GM18858 (cell line): ENCODE data around the gene LIPI.
"Not testable (repeated sequence)": the region's sequence is repeated elsewhere in the genome, so short reads cannot be mapped to it uniquely, and the experiment has no call there.

ENCODE experiments used
- ATAC-seq: cut with Tn5 transposase; IDR thresholded peaks from one replicate; pipeline ENCODE4 v1.9.1; 2021; ENCODE audit not compliant: unreplicated experiment

LIPI gene

GRCh38 chr21:14075346-14076142, 135.2 kb downstream of the LIPI start:
- no peak for ATAC-seq

- no peak for ATAC-seq
These were observed 136.6 kb downstream of the LIPI start for GRCh38 chr21:14074177-14074576.

- ATAC-seq, result no peak
These were observed 137.1 kb downstream of the LIPI start for GRCh38 chr21:14073615-14074014.

- ATAC-seq, result no peak
These were observed 137.8 kb downstream of the LIPI start for GRCh38 chr21:14072761-14073535.

- ATAC-seq, result no peak
These were observed 138.6 kb downstream of the LIPI start for GRCh38 chr21:14071902-14072734.

DNA sequence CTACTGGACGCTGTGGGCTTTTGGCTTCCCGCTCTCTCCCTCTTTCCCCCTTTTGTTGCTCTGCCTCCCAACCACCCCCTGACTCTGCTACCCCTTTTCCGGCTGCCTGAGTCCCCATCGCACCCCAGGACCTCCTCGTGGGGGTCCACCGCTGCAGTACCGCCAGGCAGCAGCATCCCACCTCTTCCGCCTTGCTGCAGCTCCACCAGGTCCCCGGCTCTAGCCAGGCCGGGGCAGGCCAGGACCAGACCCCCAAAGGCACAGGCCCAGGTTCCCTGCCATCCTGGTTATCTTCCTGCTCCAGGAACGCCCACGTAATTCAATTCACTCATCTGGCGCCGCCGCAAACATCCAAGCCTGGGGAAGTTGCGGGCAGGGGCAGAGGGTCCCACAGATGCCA, 139.8 kb downstream of the LIPI start:
- no peak for ATAC-seq

GRCh38 chr21:14070049-14070893, 140.5 kb downstream of the LIPI start:
- no peak for ATAC-seq

- no peak for ATAC-seq
These were observed 146.5 kb downstream of the LIPI start for GRCh38 chr21:14064296-14064645.

GRCh38 chr21:14063620-14064295, 147.0 kb downstream of the LIPI start:
- not testable (repeated sequence) for ATAC-seq

GRCh38 chr21:14062684-14063083, 148.1 kb downstream of the LIPI start:
- not testable (repeated sequence) for ATAC-seq

DNA sequence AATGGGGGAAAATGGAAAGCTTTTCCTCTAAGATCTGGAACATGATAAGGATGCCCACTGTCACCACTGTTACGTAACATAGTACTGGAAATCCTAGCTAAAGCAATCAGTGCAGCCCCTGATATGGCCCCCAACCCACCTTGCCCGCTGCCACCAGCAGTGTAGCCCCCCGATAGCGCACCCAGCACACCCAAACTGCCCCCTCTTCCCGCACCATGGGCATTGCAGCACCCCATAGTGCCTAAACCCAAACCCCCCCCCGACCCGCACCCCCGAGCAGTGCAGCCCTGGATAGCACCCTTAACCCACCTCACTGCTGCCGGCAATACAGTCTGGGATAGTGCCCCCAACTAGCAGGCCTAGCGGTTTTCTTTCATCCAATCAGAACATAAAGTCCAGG, 148.9 kb downstream of the LIPI start:
- not testable (repeated sequence) for ATAC-seq

DNA sequence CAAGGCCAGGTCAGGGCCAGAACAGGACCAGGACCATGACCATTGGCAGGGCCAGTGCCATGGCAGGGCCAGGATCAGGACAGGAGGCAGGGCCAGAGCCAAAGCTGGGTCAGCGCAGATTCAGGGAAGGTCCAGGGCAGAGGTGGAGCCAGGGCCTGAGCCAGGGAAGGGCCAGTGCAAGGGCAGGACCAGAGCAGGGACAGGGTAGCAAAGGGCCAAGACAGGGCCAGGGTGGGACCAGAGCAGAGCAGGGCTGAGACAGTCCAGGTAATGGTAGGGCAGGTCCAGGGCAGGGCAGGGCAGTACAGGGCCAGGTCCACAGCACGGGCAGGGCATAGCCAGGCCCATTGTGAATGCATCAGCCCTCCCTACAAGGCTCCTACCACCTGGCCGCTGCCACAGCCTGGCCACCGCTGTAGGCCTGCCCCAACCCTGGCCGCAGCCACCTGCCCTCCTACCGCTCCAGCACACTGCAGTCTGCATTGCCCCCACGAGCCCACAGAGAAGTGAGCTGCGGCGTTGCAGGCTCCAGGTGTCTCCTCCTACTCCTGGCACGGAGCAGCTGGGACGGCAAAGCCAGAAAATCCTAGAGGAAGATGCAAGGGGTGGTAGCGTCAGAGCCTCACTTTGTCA, 151.6 kb downstream of the LIPI start:
- ATAC-seq, result not testable (repeated sequence)
